Measurements from ENCODE around the gene ZBTB8B. TPM values are rescaled to one million over a fixed set of nuclear protein-coding genes. Genes with fewer than 3 reads are reported as not detected.
A peak's percentile ranks its signal among the peaks of the same experiment; 100 is the strongest.
"Not testable (repeated sequence)": the region's sequence is repeated elsewhere in the genome, so short reads cannot be mapped to it uniquely, and the experiment has no call there.

The ZBTB8B gene
- under 0.01 TPM in 2 replicates for total RNA-seq

DNA sequence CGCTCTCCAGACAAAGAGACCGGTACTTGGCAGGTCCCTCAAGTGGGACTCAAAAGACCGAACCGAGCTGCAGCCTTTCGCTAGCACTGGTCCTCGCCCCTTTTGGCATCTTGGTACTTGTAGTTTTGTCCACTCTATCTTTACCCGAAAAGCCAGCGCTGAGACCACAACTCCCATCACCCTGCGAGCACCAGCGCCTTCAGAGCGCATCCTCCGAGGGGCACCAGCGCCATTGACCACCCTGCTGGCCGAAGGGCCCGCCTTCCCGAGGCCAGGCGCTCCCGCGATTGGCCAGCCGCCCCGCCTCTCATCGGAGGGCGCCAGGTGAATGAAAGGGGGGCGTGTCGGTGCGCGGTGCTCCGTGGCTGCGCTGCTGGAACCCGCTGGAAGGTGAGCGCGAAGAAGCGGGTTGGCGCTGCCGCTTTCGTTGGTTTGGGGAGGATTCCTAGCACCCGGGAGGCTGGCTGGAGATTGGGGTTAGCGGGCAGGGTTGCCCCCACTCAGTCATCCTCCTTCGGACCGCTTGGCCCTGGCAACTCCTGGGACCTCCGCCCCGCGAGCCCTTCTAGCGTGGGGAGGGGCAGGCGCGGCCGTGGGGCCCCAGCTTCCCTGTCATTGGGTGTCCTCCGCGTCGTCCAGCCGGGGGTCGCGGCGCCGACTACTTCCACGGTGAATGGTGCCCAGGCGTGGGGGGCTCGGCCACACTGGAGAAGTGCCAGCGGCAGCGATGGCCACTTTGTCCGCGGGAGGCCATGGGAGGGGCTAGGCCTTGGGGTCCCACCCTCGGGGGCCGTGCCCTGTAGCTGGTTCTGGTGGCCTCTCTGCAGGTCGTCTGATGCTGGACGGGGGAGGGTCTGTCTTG, at the start of gene ZBTB8B:
Gene ZBTB8B (plus strand): TSS at position 357 of the 862 bp plus-strand sequence. CDS start 5,553 bp downstream, outside the sequence.
- peak; percentile 24 to 74 for DNase-seq (ENCODE audit: low read depth in 2 of 2)

DNA sequence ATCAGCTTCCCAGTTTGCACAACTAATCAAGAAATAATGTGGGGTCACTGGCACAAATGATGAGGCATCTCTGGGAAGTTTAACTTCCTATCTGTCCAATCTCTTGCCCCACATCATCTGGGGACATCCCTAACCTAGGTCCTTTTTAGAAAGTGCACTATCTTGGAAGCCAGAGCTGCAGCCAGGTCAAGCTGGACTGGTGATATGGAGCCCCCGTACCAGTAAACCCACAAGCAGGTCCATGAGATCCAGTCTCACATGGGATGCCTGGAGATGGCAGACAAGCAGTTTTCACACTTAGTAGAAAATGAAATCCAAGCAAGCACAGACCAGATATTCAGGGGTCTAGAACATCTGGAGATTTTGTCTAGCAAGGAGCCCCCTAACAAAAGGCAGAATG, 43.1 kb upstream of the ZBTB8B start:
- DNase-seq (ENCODE audit: low read depth in 2 of 2): no peak

DNA sequence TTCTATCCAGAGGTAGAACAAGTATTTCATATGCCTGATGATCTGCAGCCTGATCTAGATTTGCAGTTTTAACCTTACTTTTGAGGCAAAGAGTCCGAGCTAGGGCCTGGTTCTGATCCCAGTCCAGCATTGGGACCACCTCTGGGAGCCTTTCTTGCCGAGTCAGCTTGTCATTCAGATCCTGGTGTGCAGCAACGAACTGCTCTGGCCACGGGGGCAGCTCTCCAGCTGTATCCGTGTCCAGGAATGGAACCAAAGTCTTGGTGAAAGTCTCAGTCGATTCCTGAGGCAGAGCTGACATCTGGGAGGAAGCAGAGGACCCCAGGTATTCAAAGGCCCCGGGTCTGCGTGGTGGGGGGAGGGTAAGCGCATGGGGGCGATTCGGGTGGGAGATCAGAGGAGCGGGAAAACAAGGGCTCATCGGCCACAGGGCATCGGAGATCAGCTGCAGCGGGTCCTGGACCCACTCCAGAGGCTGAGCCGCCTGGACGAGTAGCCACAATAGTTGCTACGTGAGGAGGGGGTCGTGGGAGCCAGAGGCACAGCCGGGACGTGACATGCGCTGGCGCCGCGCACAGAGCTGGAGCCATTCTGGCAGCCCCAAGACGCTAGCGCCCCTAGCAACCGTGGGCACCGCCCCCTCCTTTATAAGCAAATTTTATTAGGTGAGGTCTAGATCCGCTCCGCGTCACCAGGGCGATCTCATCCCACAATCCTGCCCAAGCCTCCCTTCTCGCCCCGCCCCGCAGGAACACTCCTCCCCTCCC, 38.2 kb upstream of the ZBTB8B start:
- DNase-seq (ENCODE audit: low read depth in 2 of 2): no peak

DNA sequence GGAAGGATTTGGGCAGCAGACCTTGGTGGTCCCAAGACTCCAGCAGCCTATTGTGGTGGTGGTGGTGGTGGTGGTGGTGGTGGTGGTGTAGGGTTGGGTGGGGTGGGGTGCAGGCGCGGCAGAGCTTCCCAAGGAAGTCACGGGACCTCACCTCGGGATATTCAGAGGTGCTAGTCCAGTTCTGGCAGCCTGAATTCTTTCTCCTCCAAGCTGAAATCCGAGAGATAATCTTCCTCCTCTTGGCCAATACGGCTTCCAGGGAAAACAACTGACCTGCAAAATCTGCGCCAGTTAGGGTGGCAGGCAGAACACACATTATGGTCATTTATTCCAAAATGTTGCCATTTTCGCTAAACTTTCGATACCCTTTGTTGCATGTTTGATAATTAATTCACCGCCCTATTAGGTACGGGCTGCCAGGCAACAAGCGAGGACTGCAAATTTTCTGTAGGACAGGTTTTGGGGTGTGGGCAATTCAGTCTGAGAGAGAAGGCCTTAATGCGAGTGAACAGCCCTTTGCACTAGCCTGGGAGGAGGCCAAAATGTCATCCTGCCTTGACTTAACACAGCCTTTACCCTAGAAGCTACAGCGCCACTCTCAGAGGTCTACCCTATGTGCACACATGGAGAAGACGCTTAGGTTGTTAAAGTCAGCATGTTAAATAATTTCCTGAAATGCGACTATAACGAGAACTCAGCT, 37.5 kb upstream of the ZBTB8B start:
- DNase-seq (ENCODE audit: low read depth in 2 of 2): no peak

DNA sequence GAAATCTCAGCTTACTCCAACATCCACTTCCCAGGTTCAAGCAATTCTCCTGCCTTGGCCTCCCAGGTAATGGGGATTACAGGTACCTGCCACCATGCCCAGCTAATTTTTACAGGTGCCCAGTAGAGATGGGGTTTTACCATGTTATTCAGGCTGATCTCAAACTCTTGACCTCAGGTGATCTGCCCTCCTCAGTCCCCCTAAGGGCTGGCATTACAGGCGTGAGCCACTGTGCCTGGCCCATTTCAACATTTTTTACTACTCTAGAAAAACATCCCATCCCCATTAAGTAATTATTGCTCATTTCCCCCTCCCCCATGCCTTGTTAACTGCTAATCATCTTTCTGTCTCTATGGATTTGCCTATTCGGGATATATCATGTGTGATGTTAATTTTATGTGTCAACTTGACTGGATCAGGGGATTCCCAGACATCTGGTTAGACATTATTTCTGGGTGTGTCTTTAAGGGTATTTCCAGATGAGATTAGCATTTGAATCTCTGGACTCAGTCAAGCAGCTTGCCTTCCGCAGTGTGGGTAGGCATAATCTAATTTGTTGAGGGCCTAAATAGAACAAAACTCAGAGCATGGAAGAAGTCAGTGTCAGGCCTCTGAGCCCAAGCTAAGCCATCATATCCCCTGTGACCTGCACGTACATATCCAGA, 33.0 kb upstream of the ZBTB8B start:
- no peak for DNase-seq (ENCODE audit: low read depth in 2 of 2)

DNA sequence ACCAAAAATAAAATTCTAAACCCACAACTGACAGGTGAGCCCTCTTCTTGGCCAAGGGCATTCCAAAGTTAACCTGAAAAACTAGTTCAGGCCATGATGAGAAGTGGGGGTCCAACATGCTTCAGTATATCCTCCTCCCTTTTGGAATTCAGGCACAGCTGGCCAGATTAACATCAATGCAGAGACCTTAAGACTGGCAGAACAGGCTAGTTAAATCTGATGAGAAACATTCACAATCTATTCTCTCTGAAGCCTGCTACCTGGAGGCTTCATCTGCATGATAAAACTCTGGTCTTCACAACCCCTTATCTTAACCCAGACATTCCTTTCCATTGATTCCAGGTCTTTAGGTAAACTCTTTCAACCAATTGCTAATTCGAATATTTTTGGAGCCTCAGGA, 26.7 kb upstream of the ZBTB8B start:
- DNase-seq (ENCODE audit: low read depth in 2 of 2): no peak

DNA sequence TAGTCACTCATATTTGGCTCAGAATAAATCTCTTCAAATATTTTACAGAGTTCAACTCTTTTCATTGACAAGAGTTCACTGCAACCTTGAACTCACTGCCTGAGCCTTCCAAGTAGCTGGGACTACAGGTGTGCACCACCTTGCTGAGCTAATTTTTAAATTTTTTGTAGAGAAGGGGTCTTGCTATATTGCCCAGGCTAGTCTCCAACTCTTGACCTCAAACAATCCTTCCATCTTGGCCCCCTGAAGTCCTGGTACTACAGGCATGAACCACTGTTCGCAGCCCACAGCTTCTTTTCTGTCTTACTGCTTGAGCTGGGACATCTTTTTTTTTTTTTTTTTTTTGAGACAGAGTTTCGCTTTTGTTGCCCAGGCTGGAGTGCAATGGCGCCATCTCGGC, 26.1 kb upstream of the ZBTB8B start:
- DNase-seq (ENCODE audit: low read depth in 2 of 2): not testable (repeated sequence)

DNA sequence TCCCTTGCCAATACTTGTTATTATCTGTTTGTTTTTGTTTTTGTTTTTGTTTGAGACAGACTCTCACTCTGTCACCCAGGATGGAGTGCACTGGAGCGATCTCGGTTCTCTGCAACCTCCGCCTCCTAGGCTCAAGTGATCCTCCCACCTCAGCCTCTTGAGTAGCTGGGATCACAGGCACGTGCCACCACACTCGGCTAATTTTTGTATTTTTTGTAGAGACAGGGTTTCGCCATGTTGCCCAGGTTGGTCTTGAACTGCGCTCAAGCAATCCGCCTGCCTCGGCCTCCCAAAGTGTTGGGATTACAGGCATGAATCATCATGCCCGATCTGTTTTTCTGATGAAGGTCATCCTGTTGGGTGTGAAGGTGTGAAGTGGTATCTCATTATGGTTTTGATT, 23.4 kb upstream of the ZBTB8B start:
- not testable (repeated sequence) for DNase-seq (ENCODE audit: low read depth in 2 of 2)

DNA sequence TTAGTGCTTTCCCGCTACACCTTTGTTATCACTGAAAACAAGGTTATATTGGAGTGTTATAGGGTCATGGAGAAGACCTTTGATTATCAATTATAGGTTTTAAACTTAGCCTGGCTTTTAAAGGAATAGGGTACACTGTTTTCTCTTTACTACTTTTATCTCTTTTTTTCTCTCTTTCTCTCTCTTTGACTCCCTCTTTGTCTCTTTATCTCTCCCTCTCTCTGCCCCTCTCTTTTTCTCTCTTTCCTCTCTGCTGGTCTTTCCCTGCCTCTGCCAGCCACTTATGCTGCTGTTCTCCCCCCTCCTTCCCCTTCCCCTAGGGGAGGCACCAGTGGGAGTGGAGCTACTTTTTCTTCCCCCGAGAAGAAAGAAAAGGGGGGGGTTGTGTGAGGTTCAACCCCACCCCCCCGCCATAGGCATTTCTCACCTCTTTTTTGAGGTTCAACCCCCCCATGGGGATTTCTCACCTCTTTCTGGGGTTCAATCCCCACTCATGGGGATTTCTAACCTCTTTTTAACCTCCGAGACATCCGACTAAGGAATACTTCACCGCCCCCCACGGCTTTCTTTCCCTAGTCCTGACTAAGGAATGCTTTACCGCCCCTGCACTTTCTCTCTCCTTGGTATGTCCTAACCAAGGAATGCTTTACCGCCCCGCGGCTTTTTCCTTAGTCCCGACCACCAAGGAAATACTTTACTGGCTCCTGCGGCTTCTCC, 17.2 kb upstream of the ZBTB8B start:
- peak in 1 of 2 donors; percentile 48 for DNase-seq (ENCODE audit: low read depth in 2 of 2)

DNA sequence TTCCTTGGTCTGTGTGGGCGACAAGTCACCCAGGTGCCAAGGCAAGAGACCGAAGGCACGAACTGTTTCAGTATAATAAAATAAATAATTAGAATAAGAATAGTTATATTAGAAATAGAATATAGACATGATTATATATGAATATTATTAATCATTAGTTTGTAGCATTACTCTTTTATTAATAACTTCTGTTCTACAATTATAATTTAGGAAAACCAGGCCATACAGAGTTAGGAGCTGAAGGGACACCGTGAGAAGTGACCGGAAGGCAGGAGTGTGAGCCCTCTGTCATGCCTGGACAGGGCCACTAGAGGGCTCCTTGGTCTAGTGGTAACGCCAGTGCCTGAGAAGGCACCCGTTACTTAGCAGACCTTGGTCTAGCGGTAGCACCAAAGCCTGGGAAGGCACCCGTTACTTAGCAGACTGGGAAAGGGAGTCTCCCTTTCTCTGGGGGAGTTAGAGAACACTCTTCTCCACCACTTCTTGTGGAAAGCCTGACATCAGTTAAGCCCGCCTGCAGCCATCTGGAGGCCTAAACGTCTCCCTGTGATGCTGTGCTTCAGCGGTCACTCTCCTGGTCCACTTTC, 16.6 kb upstream of the ZBTB8B start:
- DNase-seq (ENCODE audit: low read depth in 2 of 2): peak; percentile 74 to 81

DNA sequence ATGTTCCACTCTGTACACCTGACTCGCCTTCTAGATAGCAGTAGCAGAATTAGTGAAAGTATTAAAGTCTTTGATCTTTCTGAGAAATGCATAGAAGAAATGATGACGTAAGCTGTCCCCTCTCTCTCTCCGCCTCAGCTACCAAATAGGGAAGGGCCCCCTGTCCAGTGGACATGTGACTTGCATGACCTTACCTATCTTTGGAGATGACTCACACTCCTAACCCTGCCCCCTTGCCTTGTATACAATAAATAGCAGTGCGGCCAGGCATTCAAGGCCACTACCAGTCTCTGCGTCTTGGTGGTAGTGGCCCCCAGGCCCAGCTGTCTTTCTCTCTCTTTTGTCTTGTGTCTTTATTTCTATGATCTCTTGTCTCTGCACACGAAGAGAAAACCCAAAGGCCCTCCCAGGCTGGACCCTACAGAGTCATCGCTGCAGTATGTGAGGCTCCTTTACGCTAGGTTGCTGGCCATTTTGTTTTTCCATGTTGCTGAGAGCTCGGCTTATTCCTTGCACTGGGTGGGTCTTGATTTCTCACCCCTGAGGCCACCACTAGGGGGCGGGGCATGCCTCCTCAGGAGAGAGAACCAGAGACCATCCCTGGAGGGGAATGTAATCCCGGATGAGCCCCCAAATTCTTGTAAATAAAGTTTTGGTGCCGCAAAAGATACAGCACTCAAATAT, 16.0 kb upstream of the ZBTB8B start:
- peak; percentile 24 to 28 for DNase-seq (ENCODE audit: low read depth in 2 of 2)

DNA sequence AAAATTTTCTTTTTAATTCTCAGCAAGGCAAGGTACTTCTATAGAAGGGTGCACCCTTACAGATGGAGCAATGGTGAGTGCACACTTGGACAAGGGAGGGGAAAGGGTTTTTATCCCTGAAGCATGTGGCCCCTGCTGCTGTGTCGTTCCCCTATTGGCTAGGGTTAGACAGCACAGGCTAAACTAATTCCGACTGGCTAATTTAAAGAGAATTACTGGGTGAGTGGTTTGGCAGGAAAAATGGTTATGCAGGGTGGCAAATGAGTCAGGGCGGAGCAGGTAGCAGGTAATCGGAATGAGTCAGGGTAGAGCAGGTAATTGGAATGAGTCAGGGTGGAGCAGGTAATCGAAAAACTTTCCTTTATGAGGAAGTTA, 15.4 kb upstream of the ZBTB8B start:
- DNase-seq (ENCODE audit: low read depth in 2 of 2): not testable (repeated sequence)

DNA sequence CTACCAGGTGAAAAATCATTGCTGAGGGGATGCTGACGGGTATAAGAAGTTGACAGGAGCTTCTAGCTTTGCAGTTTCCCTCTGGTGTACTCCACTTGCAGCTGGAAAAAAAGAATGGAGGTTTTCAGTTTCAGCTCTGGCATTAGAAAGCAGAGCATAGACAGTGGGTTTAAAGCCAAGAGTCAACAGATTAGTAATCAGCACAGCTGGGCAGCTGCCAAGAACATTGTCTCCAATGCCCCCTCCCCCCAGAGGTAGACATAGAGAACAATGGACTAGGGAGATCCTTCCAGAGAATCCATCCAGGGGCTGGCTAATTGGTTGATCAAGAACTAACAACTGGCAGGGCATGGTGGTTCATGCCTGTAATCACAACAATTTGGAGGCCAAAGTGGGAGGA, 10.1 kb upstream of the ZBTB8B start:
- DNase-seq (ENCODE audit: low read depth in 2 of 2): peak; percentile 81 to 89

DNA sequence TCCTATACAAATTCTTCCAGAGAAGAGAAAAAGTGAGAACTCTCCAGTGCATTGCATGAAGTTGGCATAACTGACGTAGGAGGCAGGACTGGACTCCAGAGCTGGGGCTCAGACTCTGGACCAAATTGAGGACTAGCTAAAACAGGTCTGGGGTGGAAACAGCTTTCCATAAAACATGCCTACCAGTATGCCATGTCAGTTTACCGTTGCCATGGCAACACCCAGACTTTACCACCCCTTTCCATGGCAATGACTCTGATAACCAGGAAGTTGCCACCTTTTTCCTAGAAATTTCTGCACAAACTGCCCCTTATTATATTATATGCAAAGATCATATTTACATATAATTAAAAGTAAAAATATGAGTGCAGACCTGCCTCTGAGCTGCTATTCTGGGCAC, 8.9 kb upstream of the ZBTB8B start:
- no peak for DNase-seq (ENCODE audit: low read depth in 2 of 2)

DNA sequence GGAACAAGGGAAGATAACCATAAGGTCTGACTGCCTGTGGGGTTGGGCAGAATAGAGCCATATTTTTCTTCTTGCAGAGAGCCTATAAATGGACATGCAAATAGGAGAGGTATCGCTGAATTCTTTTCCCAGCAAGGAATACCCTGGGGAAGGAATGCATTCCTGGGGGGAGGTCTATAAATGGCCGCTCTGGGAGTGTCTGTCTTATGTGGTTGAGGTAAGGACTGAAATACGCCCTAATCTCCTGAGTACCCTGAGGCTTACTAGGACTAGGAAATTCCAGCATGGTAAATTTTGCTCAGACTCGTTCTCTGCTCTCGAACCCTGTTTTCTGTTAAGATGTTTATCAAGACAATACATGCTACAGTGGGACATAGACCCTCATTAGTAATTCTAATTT, 6.1 kb upstream of the ZBTB8B start:
- DNase-seq (ENCODE audit: low read depth in 2 of 2): not testable (repeated sequence)

DNA sequence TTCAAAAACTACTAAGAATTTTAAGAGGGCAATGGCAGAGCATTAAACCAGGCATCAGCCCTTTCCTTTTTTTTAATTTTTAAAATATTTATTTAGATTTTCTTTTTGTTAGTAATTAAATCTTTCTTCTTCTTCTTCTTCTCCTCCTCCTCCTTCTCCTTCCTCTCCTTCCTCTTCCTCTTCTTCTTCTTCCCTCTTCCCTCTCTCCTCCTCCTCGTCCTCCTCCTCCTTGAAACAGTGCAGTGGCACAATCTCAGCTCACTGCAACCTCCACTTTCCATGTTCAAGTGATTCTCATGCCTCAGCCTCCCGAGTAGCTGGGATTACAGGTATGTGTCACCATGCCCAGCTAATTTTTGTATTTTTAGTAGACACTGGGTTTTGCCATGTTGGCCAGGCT, 1.9 kb upstream of the ZBTB8B start:
- DNase-seq (ENCODE audit: low read depth in 2 of 2): not testable (repeated sequence)

DNA sequence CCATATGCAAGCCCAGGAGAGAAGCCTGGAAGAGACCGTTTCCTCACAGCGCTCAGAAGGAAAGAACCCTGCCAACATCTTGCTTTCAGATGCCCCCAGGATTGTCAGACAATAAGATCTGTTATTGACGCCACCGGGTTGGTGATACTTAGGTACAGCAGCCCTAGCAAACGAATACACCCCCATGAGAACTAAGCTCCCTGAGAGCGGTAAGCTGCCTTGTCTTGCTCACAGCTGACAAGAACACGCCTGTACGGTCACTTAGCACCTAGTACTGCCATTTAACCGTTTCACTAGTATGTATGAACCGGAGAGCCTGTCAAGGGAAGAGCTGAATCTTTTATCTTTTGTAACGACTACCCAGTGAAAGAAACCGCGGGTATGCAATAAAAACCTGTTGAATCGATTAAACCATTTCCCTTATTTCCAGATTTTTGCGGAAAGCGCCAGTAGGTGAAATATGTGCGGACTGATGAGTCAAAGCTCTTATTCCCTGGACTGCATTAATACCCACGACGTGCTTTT, 619 bp upstream of the ZBTB8B start:
- peak in 1 of 2 donors; percentile 8 for DNase-seq (ENCODE audit: low read depth in 2 of 2)

DNA sequence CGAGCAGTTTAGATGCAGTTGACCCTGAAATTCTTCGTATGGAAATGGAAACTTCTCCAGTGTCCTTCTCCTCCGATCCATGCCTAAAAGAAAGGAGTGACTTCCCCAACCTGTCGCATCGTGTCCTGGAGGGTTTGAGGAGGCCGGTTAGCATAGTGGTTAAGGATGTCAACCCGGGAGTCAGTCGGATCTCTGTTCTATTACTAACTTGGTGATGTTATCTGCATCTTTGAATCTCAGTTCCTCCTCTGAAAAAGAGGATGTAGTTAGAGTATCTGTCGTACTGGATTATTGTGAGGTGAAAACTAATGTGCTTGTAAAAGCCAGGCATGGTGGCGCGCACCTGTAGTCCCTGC, 684 bp downstream of the ZBTB8B start:
- DNase-seq (ENCODE audit: low read depth in 2 of 2): no peak

DNA sequence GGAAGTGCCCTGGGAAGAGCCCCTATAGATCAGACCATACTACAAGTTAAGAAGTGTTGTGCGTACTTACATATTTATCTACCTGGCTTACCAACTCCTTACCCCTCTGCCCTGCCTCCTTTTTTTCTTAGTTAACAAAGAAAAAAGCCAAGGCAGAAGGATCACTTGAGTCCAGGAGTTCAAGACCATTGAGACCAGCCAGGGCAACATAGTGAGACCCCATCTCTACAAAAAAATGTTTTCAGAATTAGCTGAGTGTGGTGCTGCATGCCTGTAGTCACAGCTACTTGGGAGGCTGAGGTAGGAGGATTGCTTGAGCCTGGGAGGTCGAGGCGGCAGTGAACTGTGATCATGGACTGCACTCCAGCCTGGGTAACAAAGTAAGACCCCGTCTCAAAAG, 1.9 kb downstream of the ZBTB8B start:
- DNase-seq (ENCODE audit: low read depth in 2 of 2): no peak

DNA sequence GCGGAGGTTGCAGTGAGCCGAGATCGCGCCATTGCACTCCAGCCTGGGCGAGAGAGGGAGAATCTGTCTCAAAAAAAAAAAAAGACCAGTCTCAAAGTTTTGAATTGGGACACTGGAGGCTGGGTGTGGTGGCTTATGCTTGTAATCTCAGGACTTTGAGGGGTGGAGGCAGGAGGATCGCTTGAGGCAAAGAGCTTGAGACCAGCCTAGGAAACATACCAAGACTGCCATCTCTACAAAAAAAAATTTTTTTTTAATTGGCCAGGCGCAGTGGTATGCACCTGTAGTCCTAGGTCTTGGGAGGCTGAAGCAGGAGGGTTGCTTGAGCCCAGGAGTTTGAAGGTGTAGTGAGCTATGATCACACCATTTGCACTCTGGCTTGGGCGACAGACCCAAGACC, 3.9 kb downstream of the ZBTB8B start:
- no peak for DNase-seq (ENCODE audit: low read depth in 2 of 2)

All from lung microvascular endothelial cell (primary cell).